H1 (cell line): ENCODE data around the gene SPINK5. TPM values are rescaled to one million over a fixed set of nuclear protein-coding genes. Genes with fewer than 3 reads are reported as not detected.

Experiments
- CTCF ChIA-PET: fragments of 300-600 bp; sonication (Branson Sonifier 250); formaldehyde crosslinking; loops from one replicate; lab custom pipeline; 2021; ENCODE audit not compliant: partially characterized antibody; lab: Charles Lee
- POLR2A ChIA-PET: fragments of 300-600 bp; sonication (Branson Sonifier 250); formaldehyde crosslinking; loops from one replicate; lab custom pipeline; 2021; ENCODE audit warnings: inconsistent platforms; ENCODE audit not compliant: partially characterized antibody; lab: Charles Lee
- DNase-seq, 2 experiments: peaks; one replicate each; pipeline versions ENCODE4 v3.0.0 to v3.0.0-alpha.2; 2010 to 2022; ENCODE audit warnings: low spot score in 2 of 2, low read depth in 1 of 2, mixed read lengths in 1 of 2
- FAIRE-seq: peaks from 2 replicates; lab custom pipeline; 2011; peaks lifted over from hg19 to GRCh38; lab: Jason Lieb, UNC
- H2AFZ ChIP-seq: 2 replicates; pipeline ENCODE4 v1.8.1; 2012; ENCODE audit warnings: low read length, inconsistent platforms
- H2AK5ac ChIP-seq: 2 replicates; pipeline ENCODE4 v1.6.1; 2013; ENCODE audit warnings: low read depth, low read length
- H2BK120ac ChIP-seq: replicated peaks from 2 replicates; pipeline ENCODE3; 2013; ENCODE audit warnings: low read depth, low read length, inconsistent platforms
- H2BK12ac ChIP-seq: 2 replicates; pipeline ENCODE4 v1.6.1; 2013; ENCODE audit warnings: low read depth, low read length
- H2BK15ac ChIP-seq: 2 replicates; pipeline ENCODE4 v1.6.1; 2013; ENCODE audit warnings: low read length
- H2BK20ac ChIP-seq: 2 replicates; pipeline ENCODE4 v1.6.1; 2013; ENCODE audit warnings: low read length
- H2BK5ac ChIP-seq: 2 replicates; pipeline ENCODE4 v1.6.1; 2013; ENCODE audit warnings: low read depth, low read length
- H3K14ac ChIP-seq: 2 replicates; pipeline ENCODE4 v1.6.1; 2013; ENCODE audit warnings: inconsistent platforms; ENCODE audit not compliant: insufficient read length
- H3K18ac ChIP-seq: 2 replicates; pipeline ENCODE4 v1.6.1; 2013; ENCODE audit warnings: low read length; ENCODE audit errors: extremely low read depth
- H3K23ac ChIP-seq: 2 replicates; pipeline ENCODE4 v1.6.1; 2013; ENCODE audit warnings: inconsistent platforms; ENCODE audit not compliant: insufficient read length
- H3K23me2 ChIP-seq: 2 replicates; pipeline ENCODE4 v1.6.1; 2013; ENCODE audit warnings: low read depth, low read length
- H3K27ac ChIP-seq: 2 replicates; pipeline ENCODE4 v1.6.1; 2011; ENCODE audit warnings: low read depth, low read length, inconsistent platforms
- H3K27me3 ChIP-seq, 4 experiments: replicated peaks in 1 of 4; 1 replicate in 1 of 4; 2 replicates in 3 of 4; pipeline versions ENCODE4 v1.6.1 to v1.8.1; 2011 to 2013; ENCODE audit warnings: low read length in 3 of 4, mild to moderate bottlenecking in 3 of 4, inconsistent platforms in 2 of 4, mixed read lengths in 2 of 4, moderate library complexity in 1 of 4; ENCODE audit not compliant: control insufficient read depth in 3 of 4, insufficient read depth in 3 of 4; ENCODE audit errors: extremely low read depth in 1 of 4
- H3K36me3 ChIP-seq, 4 experiments: 2 replicates each; pipeline versions ENCODE4 v1.6.1 to v1.8.1; 2011 to 2013; ENCODE audit warnings: mild to moderate bottlenecking in 4 of 4, low read length in 3 of 4, moderate library complexity in 2 of 4, control low read depth in 1 of 4, inconsistent platforms in 1 of 4; ENCODE audit not compliant: insufficient read depth in 4 of 4, control insufficient read depth in 2 of 4
- H3K4ac ChIP-seq: replicated peaks from 2 replicates; pipeline ENCODE3; 2013; ENCODE audit warnings: low read length, low read depth, mixed read lengths, inconsistent platforms; ENCODE audit not compliant: insufficient read length
- H3K4me1 ChIP-seq, 4 experiments: replicated peaks in 1 of 4; 1 replicate in 1 of 4; 2 replicates in 3 of 4; pipeline versions ENCODE4 v1.6.1 to v1.8.1; 2011 to 2013; ENCODE audit warnings: low read length in 3 of 4, inconsistent platforms in 2 of 4, mixed read lengths in 1 of 4; ENCODE audit not compliant: insufficient read depth in 4 of 4, control insufficient read depth in 3 of 4
- H3K4me2 ChIP-seq, 2 experiments: 2 replicates each; pipeline versions ENCODE4 v1.6.1 to v1.8.1; 2011 to 2013; ENCODE audit warnings: low read depth in 2 of 2, low read length in 2 of 2, control low read depth in 1 of 2, inconsistent platforms in 1 of 2, mild to moderate bottlenecking in 1 of 2; ENCODE audit not compliant: insufficient read depth in 1 of 2
- H3K4me3 ChIP-seq, 4 experiments: fragments of 200-600, 300-600 bp in 1 of 4; sonication (generic), shearing (Covaris generic), sonication (Bioruptor Twin) in 1 of 4; 2 replicates each; pipeline versions ENCODE4 v1.5.1 to v1.8.1; 2011 to 2016; ENCODE audit warnings: low read length in 4 of 4, low read depth in 3 of 4, control low read depth in 2 of 4, inconsistent platforms in 2 of 4, mild to moderate bottlenecking in 2 of 4, mixed read lengths in 1 of 4, moderate library complexity in 1 of 4; ENCODE audit not compliant: insufficient read depth in 2 of 4; ENCODE audit errors: extremely low read depth in 1 of 4
- H3K56ac ChIP-seq: replicated peaks from 2 replicates; pipeline ENCODE3; 2013; ENCODE audit warnings: low read depth, mild to moderate bottlenecking, mixed read lengths, low read length, inconsistent platforms; ENCODE audit not compliant: insufficient read length
- H3K79me1 ChIP-seq: 2 replicates; pipeline ENCODE4 v1.6.1; 2013; ENCODE audit warnings: low read depth, low read length, control low read depth
- H3K79me2 ChIP-seq, 2 experiments: 2 replicates each; pipeline versions ENCODE4 v1.6.1 to v1.8.1; 2012 to 2013; ENCODE audit warnings: low read length in 2 of 2, mild to moderate bottlenecking in 2 of 2, inconsistent platforms in 1 of 2; ENCODE audit not compliant: insufficient read depth in 2 of 2, control insufficient read depth in 1 of 2
- H3K9ac ChIP-seq, 4 experiments: replicated peaks in 1 of 4; 1 replicate in 1 of 4; 2 replicates in 3 of 4; pipeline versions ENCODE4 v1.6.1 to v1.8.1; 2011 to 2013; ENCODE audit warnings: low read depth in 3 of 4, low read length in 3 of 4, control low read depth in 2 of 4, mild to moderate bottlenecking in 2 of 4, moderate library complexity in 2 of 4, inconsistent platforms in 1 of 4; ENCODE audit errors: extremely low read depth in 1 of 4
- H3K9me3 ChIP-seq, 2 experiments: 2 replicates each; pipeline versions ENCODE4 v1.6.1 to v1.8.1; 2012 to 2013; ENCODE audit warnings: mild to moderate bottlenecking in 2 of 2, moderate library complexity in 2 of 2, control low read depth in 1 of 2, inconsistent platforms in 1 of 2, low read depth in 1 of 2, low read length in 1 of 2, mixed read lengths in 1 of 2; ENCODE audit not compliant: insufficient read depth in 2 of 2
- H4K20me1 ChIP-seq, 2 experiments: replicated peaks in 1 of 2; 2 replicates each; pipeline versions ENCODE3 to v1.8.1; 2011 to 2013; ENCODE audit warnings: inconsistent platforms in 2 of 2, low read length in 2 of 2, mild to moderate bottlenecking in 1 of 2; ENCODE audit not compliant: insufficient read depth in 2 of 2, control insufficient read depth in 1 of 2
- H4K5ac ChIP-seq: 2 replicates; pipeline ENCODE4 v1.6.1; 2013; ENCODE audit warnings: low read length, low read depth, mixed read lengths, inconsistent platforms; ENCODE audit not compliant: insufficient read length
- H4K8ac ChIP-seq: 2 replicates; pipeline ENCODE4 v1.8.0; 2013; ENCODE audit warnings: mild to moderate bottlenecking, moderate library complexity, low read length, inconsistent platforms; ENCODE audit not compliant: insufficient read depth; ENCODE audit errors: extremely low read depth
- H4K91ac ChIP-seq: replicated peaks from 2 replicates; pipeline ENCODE3; 2013; ENCODE audit warnings: low read length, mixed read lengths, inconsistent platforms; ENCODE audit not compliant: insufficient read length
- BCL11A ChIP-seq, 2 experiments: IDR thresholded peaks; one replicate each; pipeline ENCODE4 v1.6.1; 2011; ENCODE audit warnings: low read depth in 2 of 2, low read length in 2 of 2, mild to moderate bottlenecking in 2 of 2
- BRCA1 ChIP-seq: IDR thresholded peaks from 2 replicates; pipeline ENCODE4 v1.6.1; 2012; ENCODE audit warnings: low read depth, low read length, improper control_type of control experiment
- EP300 ChIP-seq, 2 experiments: IDR thresholded peaks; 1 replicate in 1 of 2; 2 replicates in 1 of 2; pipeline ENCODE4 v1.6.1; 2011 to 2012; ENCODE audit warnings: low read depth in 2 of 2, low read length in 2 of 2, mild to moderate bottlenecking in 2 of 2, borderline replicate concordance in 1 of 2, inconsistent platforms in 1 of 2, moderate library complexity in 1 of 2
- KDM4A ChIP-seq: IDR thresholded peaks from one replicate; pipeline ENCODE4 v1.7.1; 2012; ENCODE audit warnings: low read depth, mild to moderate bottlenecking, moderate library complexity, low read length, inconsistent platforms; ENCODE audit not compliant: severe bottlenecking
- NRF1 ChIP-seq: IDR thresholded peaks from 2 replicates; pipeline ENCODE4 v1.6.1; 2011; ENCODE audit warnings: mild to moderate bottlenecking, low read depth, low read length, improper control_type of control experiment
- PHF8 ChIP-seq: fragments of 200-600 bp; sonication (generic); conservative IDR thresholded peaks from 2 replicates; pipeline ENCODE4 v1.7.1; 2012; ENCODE audit warnings: low read depth, mild to moderate bottlenecking, inconsistent platforms, low read length, moderate library complexity
- POU5F1 ChIP-seq: IDR thresholded peaks from 2 replicates; pipeline ENCODE4 v1.6.1; 2011; ENCODE audit warnings: low read depth, mild to moderate bottlenecking, low read length, moderate library complexity
- RBBP5 ChIP-seq: IDR thresholded peaks from 2 replicates; pipeline ENCODE4 v1.7.1; 2012; ENCODE audit warnings: low read depth, mild to moderate bottlenecking, inconsistent platforms, low read length, moderate library complexity, borderline replicate concordance
- SUZ12 ChIP-seq: fragments of 200-600 bp; sonication (generic); IDR thresholded peaks from 2 replicates; pipeline ENCODE4 v1.6.1; 2012; ENCODE audit warnings: mild to moderate bottlenecking, inconsistent platforms, low read length, moderate library complexity, mixed read lengths
- YY1 ChIP-seq: IDR thresholded peaks from 2 replicates; pipeline ENCODE4 v1.6.1; 2011; ENCODE audit warnings: low read depth, mild to moderate bottlenecking, low read length
- whole genome bisulfite sequencing, 2 experiments: shearing (Covaris generic) in 1 of 2; methylation state at CpG; one replicate each; pipeline versions ENCODE4 v1.1.6 to v1.1.7; 2013 to 2015; ENCODE audit warnings: low lambda C conversion rate in 2 of 2, mixed read lengths in 2 of 2, inconsistent platforms in 1 of 2, low coverage in 1 of 2, missing lambda C conversion rate in 1 of 2; ENCODE audit not compliant: insufficient replicate concordance in 2 of 2, insufficient coverage in 1 of 2, insufficient read length in 1 of 2; ENCODE audit errors: extremely low coverage in 1 of 2, missing lambda C conversion rate in 1 of 2; 5-methylcytosine and 5-hydroxymethylcytosine counted together
- polyA plus RNA-seq, 7 experiments: library from polyadenylated mRNA; depleted of rRNA in 3 of 7; stranded (reverse) in 5 of 7; unstranded in 2 of 7; fragments of >200 nt in 5 of 7; fragments of 200-250 nt in 2 of 7; gene quantifications; 1 replicate in 5 of 7; 2 replicates in 1 of 7; 4 replicates in 1 of 7; pipeline versions ENCODE4 v1.2.1 to v1.2.3, GENCODE V29; 2011 to 2013; ENCODE audit warnings: missing spikeins in 2 of 7, mixed read lengths in 2 of 7
- total RNA-seq: library from RNA; stranded (reverse); fragmentation: NEBNext Ultra II Directional; extraction: Animal tissue kit (Norgen Biotek cat#: 25700); gene quantifications from 2 replicates; pipeline ENCODE4 v1.2.1, GENCODE V29; 2021
- TF ChIP-seq, protein P1 (sequence below): IDR thresholded peaks from 2 replicates; pipeline ENCODE4 v1.6.1; 2011; ENCODE audit warnings: low read depth, mild to moderate bottlenecking, low read length; ENCODE audit not compliant: insufficient read depth

The SPINK5 gene
- total and polyA plus RNA-seq, 2 of the 8 experiments (the other 6 are each of a cell fraction or from before 2014, with no cell fraction given) = 1.4 to 2.2 TPM

DNA sequence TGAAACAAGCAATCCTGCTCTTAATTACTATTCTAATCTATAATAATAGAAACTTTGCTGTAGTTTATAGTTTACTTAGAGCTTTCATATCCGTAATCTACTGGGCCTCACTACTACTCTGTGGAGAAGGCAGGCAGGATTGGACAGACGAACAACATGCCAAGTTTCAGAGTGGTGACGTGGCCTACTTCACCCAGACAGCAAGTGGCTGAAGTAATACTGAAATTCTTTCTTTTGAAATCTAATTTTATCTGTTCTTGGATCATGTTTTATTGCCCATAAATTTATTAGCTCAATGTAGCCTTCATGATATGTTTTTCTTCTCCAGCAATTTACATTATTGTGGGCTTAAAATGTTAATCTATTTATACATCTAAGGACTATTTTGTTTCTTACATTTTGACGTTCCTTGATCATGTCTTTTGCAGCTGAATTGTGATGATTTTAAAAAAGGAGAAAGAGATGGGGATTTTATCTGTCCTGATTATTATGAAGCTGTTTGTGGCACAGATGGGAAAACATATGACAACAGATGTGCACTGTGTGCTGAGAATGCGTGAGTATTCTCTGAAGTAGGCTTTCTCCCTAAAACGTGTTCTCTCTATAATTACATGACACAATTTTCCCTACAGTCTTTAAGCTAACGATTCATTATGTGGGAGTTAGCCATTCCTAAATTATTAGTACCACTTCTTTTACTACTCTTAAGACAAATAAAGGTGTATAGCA, 22.4 kb downstream of the SPINK5 start:
- H3K4me1 ChIP-seq = no peaks in the 10 kb centered on the region
- H2BK20ac ChIP-seq = no peak overlapping the region
- no peaks in the 10 kb centered on the region for H3K79me2 ChIP-seq
- H3K9me3 ChIP-seq = no peaks in the 10 kb centered on the region
- 86% methylated on average over 7 of the region's 7 CpGs; no CpG with 5 or more reads in 1 of the 2 experiments for WGBS, 2 experiments
- H4K20me1 ChIP-seq = no peaks in the 10 kb centered on the region
- TF ChIP-seq EP300 (IDR thresholded peaks at IDR 0.05; ENCODE audit: borderline replicate concordance in 1 of 2, low read depth in 2 of 2, low read length in 2 of 2) (no peak), POU5F1 (no peak), KDM4A (no peak), SUZ12 (no peak), YY1 (no peak), BRCA1 (no peak), BCL11A (IDR thresholded peaks at IDR 0.05; ENCODE audit: low read depth in 2 of 2, low read length in 2 of 2) (no peak), RBBP5 (no peak), PHF8 (no peak), NRF1 (no peak)
- TF ChIP-seq, protein P1, sequence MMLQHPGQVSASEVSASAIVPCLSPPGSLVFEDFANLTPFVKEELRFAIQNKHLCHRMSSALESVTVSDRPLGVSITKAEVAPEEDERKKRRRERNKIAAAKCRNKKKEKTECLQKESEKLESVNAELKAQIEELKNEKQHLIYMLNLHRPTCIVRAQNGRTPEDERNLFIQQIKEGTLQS = no peak
- H3K14ac ChIP-seq = no peak overlapping the region
- H2BK120ac ChIP-seq = no peak overlapping the region
- no peak overlapping the region for H2BK12ac ChIP-seq
- no peak overlapping the region for H4K5ac ChIP-seq
- no peak overlapping the region for H4K91ac ChIP-seq
- no peak for DNase-seq
- H2BK15ac ChIP-seq = no peak overlapping the region
- H3K79me1 ChIP-seq = no peaks in the 10 kb centered on the region
- no peak overlapping the region for H4K8ac ChIP-seq
- no peak overlapping the region for H3K4me3 ChIP-seq
- ChIA-PET POLR2A (interaction anchor here (1.1 kb wide), 1 partner anchor 233 kb away, joined by 3 read pairs; no protein-coding TSS in a partner anchor), CTCF (interaction anchor here (0.6 to 1.8 kb wide), 3 partner anchors 21 to 1256 kb away, joined by 3 to 5 read pairs (median 3); no protein-coding TSS in a partner anchor)
- no peaks in the 10 kb centered on the region for H3K27me3 ChIP-seq
- no peak overlapping the region for H3K4ac ChIP-seq
- no peak overlapping the region for H2BK5ac ChIP-seq
- H3K4me2 ChIP-seq = no peak overlapping the region
- no peak overlapping the region for H3K18ac ChIP-seq
- no peak overlapping the region for H3K23ac ChIP-seq
- H3K56ac ChIP-seq = no peak overlapping the region
- H3K36me3 ChIP-seq = peaks cover 0 to 5% (median 0%) of the 10 kb centered on the region in 4 experiments; a peak in 3 of 8 replicates
- no peak overlapping the region for H3K27ac ChIP-seq
- FAIRE-seq = no peak
- no peaks in the 10 kb centered on the region for H3K23me2 ChIP-seq
- no peak overlapping the region for H2AK5ac ChIP-seq
- H3K9ac ChIP-seq = no peak overlapping the region
- no peak overlapping the region for H2AFZ ChIP-seq
